Measurements from ENCODE around the gene THSD4. TPM values are rescaled to one million over a fixed set of nuclear protein-coding genes. Genes with fewer than 3 reads are reported as not detected.

Gene THSD4
- total RNA-seq, 4 donors from 2014 or later = 16.6 to 25.3 (median 24.1) TPM

DNA sequence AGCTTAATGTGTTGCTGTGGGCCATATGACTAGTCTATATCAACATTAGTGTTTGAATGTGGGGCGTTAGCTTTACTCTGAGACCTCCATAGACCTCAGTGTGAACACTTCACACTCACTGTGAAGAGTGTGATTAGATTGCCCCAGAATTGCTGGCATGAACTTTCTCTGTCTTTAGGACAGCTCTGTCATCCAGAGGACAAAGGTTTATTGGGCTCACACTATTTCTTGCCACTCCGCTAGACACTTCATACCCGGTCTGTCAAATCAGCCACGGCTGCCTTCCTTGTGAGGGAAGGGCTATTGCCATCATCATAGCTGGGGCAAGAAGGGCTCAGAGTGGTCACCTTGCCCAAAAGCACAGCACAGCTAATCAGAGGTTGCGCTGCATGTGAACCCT is 378.3 kb downstream of the THSD4 start:
- no peaks in the 10 kb centered on the region for H3K4me1 ChIP-seq
- H3K27me3 ChIP-seq = no peaks in the 10 kb centered on the region
- no peak for TF ChIP-seq POLR2AphosphoS5 (IDR thresholded peaks at IDR 0.05)
- no peak for TF ChIP-seq POLR2A (IDR thresholded peaks at IDR 0.05)
- TF ChIP-seq EP300 (IDR thresholded peaks at IDR 0.05) = no peak
- TF ChIP-seq CTCF (IDR thresholded peaks at IDR 0.05) = no peak
- H3K9me3 ChIP-seq = no peaks in the 10 kb centered on the region
- H3K4me3 ChIP-seq = no peak overlapping the region
- no peaks in the 10 kb centered on the region for H3K36me3 ChIP-seq
- WGBS = 83% methylated on average over 1 of the region's 5 CpGs
- DNase-seq (ENCODE audit: low spot score in 2 of 2) = no peak
- no peak overlapping the region for H3K27ac ChIP-seq

GRCh38 chr15:71494563-71495397 is 379.5 kb downstream of the THSD4 start:
- no peaks in the 10 kb centered on the region for H3K36me3 ChIP-seq
- no peak for DNase-seq (ENCODE audit: low spot score in 2 of 2)
- TF ChIP-seq POLR2A (IDR thresholded peaks at IDR 0.05) (no peak), POLR2AphosphoS5 (IDR thresholded peaks at IDR 0.05) (no peak), EP300 (IDR thresholded peaks at IDR 0.05) (no peak), CTCF (IDR thresholded peaks at IDR 0.05) (no peak)
- no peaks in the 10 kb centered on the region for H3K9me3 ChIP-seq
- no peak overlapping the region for H3K27ac ChIP-seq
- 82% methylated on average over 9 of the region's 9 CpGs for WGBS
- H3K4me3 ChIP-seq = no peak overlapping the region
- H3K27me3 ChIP-seq = no peaks in the 10 kb centered on the region
- H3K4me1 ChIP-seq = no peaks in the 10 kb centered on the region

GRCh38 chr15:71495398-71495780 is 380.1 kb downstream of the THSD4 start:
- Histone ChIP-seq H3K36me3 (no peaks in the 10 kb centered on the region), H3K4me3 (no peak overlapping the region), H3K27me3 (no peaks in the 10 kb centered on the region), H3K4me1 (no peaks in the 10 kb centered on the region), H3K9me3 (no peaks in the 10 kb centered on the region), H3K27ac (no peak overlapping the region)
- 63% methylated on average over 3 of the region's 3 CpGs for WGBS
- DNase-seq (ENCODE audit: low spot score in 2 of 2) = no peak
- TF ChIP-seq CTCF (IDR thresholded peaks at IDR 0.05) = no peak
- no peak for TF ChIP-seq EP300 (IDR thresholded peaks at IDR 0.05)
- no peak for TF ChIP-seq POLR2A (IDR thresholded peaks at IDR 0.05)
- no peak for TF ChIP-seq POLR2AphosphoS5 (IDR thresholded peaks at IDR 0.05)

DNA sequence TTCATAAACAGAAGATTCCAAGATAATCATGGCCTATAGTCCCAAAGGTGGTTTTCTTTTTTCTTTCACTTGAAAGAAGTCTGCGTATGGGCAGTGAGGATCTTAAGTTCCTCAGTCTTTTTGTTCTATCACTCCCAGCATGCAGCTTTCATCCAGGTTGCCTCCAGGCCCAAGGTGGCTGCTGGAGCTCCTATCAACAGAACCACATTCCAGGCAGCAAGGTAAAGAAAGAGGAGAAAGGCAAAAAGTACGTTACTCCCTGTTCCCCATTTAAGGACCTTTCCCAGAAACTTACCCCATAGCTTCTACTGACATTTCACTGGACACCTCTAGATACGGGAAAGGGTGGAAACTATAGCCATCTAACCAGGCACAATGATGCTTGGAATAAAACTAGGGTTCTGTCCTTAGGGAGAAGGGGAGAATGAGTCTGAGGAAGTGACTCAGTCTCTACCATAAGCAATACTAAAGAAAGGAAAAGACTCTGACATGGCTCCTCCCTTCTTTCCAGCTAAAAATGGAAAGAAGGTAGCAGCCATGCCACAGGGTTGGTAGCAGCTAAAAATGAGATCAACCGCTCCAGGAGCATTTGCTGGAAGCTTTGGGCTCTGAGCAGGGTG is 381.2 kb downstream of the THSD4 start:
- H3K4me1 ChIP-seq = peaks cover 4% of the 10 kb centered on the region
- TF ChIP-seq CTCF (IDR thresholded peaks at IDR 0.05) (no peak), POLR2A (IDR thresholded peaks at IDR 0.05) (no peak), EP300 (IDR thresholded peaks at IDR 0.05) (no peak), POLR2AphosphoS5 (IDR thresholded peaks at IDR 0.05) (no peak)
- no peak overlapping the region for H3K27ac ChIP-seq
- no peaks in the 10 kb centered on the region for H3K9me3 ChIP-seq
- no peaks in the 10 kb centered on the region for H3K27me3 ChIP-seq
- DNase-seq (ENCODE audit: low spot score in 2 of 2) = no peak
- no peak overlapping the region for H3K4me3 ChIP-seq
- 54% methylated on average over 4 of the region's 4 CpGs for WGBS
- H3K36me3 ChIP-seq = no peaks in the 10 kb centered on the region

DNA sequence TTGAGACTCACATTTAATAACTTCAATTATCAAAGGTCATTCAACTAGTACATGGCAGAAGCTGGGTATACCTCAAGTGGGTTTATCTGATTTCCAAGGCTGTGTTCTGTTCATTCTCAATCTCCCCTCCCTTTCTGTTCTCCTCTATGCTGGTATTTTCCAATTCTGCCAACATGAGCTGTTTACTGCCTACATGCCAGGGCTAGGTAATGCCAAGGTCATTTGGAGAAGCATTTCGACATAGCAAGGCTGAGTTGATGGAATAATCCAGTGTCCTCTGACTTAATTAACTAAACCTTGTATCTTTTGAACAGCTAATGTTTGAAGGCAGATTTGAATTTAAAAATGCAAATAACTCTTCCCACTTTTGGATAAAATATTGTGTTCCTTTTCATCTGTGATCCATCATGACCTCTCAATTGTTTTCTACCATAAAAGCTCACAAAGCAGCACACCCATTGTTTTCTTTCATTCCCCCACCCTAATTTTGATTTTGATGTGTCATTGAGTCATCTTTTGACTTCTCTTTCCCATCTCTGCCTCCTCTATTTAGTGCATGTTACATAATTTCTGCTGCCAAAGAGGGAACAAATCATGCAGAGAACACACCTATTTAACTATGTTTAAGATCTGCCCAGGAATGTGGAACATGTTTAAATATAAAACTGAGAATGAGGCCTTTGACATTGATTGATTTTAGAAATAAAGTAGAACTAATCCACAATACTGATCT is 386.2 kb downstream of the THSD4 start:
- H3K4me3 ChIP-seq = no peak overlapping the region
- H3K9me3 ChIP-seq = no peaks in the 10 kb centered on the region
- peak overlapping the region; percentile 27 for H3K27ac ChIP-seq
- no peak for DNase-seq (ENCODE audit: low spot score in 2 of 2)
- no peak for TF ChIP-seq EP300 (IDR thresholded peaks at IDR 0.05)
- TF ChIP-seq CTCF (IDR thresholded peaks at IDR 0.05) = no peak
- no peak for TF ChIP-seq POLR2AphosphoS5 (IDR thresholded peaks at IDR 0.05)
- no peak for TF ChIP-seq POLR2A (IDR thresholded peaks at IDR 0.05)
- WGBS = 24% methylated on average over 1 of the region's 1 CpG
- no peaks in the 10 kb centered on the region for H3K27me3 ChIP-seq
- no peaks in the 10 kb centered on the region for H3K36me3 ChIP-seq
- H3K4me1 ChIP-seq = peaks cover 17% of the 10 kb centered on the region

Measured in suprapubic skin (tissue), 4 donors.